ENCODE measurements around the gene ACTR10. TPM values are rescaled to one million over a fixed set of nuclear protein-coding genes. Genes with fewer than 3 reads are reported as not detected.

ACTR10 gene
- total and polyA plus RNA-seq, 8 donors: 68.3 to 109 (median 100.0) TPM

DNA sequence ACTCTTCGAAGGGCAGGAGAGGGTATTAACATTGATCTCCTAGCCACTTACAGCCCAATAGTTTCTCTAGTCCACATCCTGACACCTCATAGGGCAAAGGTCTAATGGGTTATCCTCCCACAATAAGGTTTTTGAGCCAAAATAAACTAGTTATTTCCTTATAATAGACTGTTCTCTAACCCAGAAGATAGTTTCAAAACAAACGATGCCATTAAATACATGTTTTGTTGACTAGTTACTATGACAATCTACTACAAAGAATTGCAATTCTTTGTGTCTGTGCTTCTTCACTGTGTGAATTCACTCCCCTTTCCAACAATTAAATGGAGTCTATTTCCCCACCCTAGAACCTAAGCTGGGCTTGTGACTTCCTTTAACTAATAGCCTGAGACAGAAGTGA lies 6.4 kb upstream of the ACTR10 start:
- Histone ChIP-seq H3K9me3 (no peaks in the 10 kb centered on the region), H3K4me3 (no peak overlapping the region), H3K36me3 (no peaks in the 10 kb centered on the region), H3K27ac (no peak overlapping the region), H3K27me3 (no peaks in the 10 kb centered on the region), H3K4me1 (no peaks in the 10 kb centered on the region)
- ATAC-seq (no peak), DNase-seq (no peak)
- TF ChIP-seq, protein P1, sequence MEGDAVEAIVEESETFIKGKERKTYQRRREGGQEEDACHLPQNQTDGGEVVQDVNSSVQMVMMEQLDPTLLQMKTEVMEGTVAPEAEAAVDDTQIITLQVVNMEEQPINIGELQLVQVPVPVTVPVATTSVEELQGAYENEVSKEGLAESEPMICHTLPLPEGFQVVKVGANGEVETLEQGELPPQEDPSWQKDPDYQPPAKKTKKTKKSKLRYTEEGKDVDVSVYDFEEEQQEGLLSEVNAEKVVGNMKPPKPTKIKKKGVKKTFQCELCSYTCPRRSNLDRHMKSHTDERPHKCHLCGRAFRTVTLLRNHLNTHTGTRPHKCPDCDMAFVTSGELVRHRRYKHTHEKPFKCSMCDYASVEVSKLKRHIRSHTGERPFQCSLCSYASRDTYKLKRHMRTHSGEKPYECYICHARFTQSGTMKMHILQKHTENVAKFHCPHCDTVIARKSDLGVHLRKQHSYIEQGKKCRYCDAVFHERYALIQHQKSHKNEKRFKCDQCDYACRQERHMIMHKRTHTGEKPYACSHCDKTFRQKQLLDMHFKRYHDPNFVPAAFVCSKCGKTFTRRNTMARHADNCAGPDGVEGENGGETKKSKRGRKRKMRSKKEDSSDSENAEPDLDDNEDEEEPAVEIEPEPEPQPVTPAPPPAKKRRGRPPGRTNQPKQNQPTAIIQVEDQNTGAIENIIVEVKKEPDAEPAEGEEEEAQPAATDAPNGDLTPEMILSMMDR (IDR thresholded peaks at IDR 0.05): no peak
- intact Hi-C loops (cut with DNase I): no loop called here

DNA sequence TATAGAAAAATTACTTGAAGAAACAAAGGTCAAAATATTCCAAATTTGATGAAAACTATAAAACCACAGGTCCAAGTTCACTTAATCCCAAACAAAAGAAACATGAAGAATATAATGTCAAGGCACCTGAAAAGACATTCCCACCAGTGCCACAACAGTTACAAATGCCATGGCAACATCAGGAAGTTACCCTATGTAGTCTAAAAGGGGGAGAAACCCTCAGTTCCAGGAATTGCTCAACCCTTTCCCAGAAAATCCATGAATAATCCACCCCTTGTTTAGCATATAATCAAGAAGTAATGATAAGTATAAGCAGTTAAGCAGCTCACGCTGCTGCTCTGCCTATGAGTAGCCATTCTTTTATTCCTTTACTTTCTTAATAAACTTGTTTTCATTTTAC lies 3.8 kb upstream of the ACTR10 start:
- Histone ChIP-seq H3K4me3 (no peak overlapping the region), H3K4me1 (peaks cover 3 to 8% of the 10 kb centered on the region in 2 donors), H3K9me3 (no peaks in the 10 kb centered on the region), H3K36me3 (no peaks in the 10 kb centered on the region), H3K27me3 (no peaks in the 10 kb centered on the region), H3K27ac (no peak overlapping the region)
- intact Hi-C loops (cut with DNase I): no loop called here
- no peak for ATAC-seq
- TF ChIP-seq, protein P1 (IDR thresholded peaks at IDR 0.05): no peak
- no peak for DNase-seq

DNA sequence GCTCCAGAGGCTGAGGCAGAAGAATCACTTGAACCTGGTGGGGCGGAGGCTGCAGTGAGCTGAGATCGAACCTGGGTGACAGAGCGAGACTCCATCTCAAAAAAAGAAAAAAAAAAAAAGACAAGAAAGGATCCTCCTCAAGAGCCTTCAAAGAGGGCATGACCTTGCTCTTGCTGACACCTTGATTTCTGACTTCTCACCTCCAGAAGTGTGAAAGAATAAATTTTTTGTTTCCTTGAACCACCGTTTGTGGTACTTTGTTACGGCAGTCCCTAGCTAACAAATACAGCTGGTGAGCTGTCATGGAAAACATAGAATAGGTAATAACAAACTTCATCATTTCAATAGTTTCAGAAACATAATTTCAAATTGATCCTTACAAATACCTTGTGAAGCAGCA lies 1.9 kb upstream of the ACTR10 start:
- Histone ChIP-seq H3K36me3 (peaks cover 0 to 3% of the 10 kb centered on the region in 2 donors), H3K27me3 (no peaks in the 10 kb centered on the region), H3K4me1 (peaks cover 9 to 18% of the 10 kb centered on the region in 2 donors), H3K27ac (no peak overlapping the region), H3K9me3 (no peaks in the 10 kb centered on the region), H3K4me3 (no peak overlapping the region)
- ATAC-seq (no peak), DNase-seq (no peak)
- intact Hi-C loops (cut with DNase I): no loop called here
- TF ChIP-seq, protein P1 (IDR thresholded peaks at IDR 0.05): no peak

DNA sequence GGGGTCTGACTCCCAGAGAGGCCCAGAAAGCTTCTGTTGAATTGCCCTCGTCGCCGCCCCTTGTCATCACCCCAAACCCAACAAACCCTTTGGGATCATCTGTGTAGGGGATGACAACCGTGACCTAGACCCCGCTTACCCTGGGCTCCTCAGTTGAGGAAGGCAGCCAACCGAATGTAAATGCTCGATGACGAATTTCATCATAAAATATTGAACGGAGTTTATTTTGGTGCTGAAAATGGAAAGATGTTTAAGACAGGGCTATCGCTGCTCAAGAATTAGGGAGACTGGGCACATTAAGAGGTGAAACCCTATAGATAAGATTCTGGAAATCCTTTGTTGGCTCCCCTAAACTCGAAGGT lies 512 bp downstream of the ACTR10 start:
- DNase-seq: peak in 1 of 4 donors; percentile 11
- TF ChIP-seq, protein P1 (IDR thresholded peaks at IDR 0.05): no peak
- intact Hi-C loops (cut with DNase I): no loop called here

DNA sequence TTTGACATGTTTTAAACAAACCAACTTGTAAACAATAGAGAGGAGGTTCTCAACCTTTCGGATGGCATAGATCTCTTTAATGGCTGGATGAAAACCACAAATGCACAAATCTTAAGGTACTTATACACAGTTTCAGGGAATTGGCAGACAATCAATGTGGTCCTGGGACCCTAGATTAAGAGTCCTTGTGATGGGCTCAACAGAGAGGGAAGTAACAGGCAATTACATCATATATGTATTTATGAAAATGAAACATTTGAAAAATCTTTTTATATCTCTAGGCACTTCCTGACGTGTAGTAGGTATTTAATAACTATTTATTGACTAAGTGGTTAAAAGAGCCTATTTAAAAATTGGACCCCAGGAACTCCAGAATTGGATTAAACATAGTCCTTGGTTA lies 897 bp downstream of the ACTR10 start:
- no peaks in the 10 kb centered on the region for H3K9me3 ChIP-seq
- H3K4me1 ChIP-seq: peaks cover 9 to 18% of the 10 kb centered on the region in 2 donors
- H3K27ac ChIP-seq: peak overlapping the region; percentile 92 to 94
- ATAC-seq: no peak
- H3K4me3 ChIP-seq: peak overlapping the region; percentile 66 to 88
- TF ChIP-seq, protein P1 (IDR thresholded peaks at IDR 0.05): no peak
- DNase-seq: peak in 1 of 4 donors; percentile 19
- intact Hi-C loops (cut with DNase I): no loop called here
- H3K36me3 ChIP-seq: peaks cover 0 to 31% of the 10 kb centered on the region in 2 donors
- no peaks in the 10 kb centered on the region for H3K27me3 ChIP-seq

More for the DNA sequence above, 512 bp downstream of the ACTR10 start:
- Histone ChIP-seq H3K27me3 (no peaks in the 10 kb centered on the region), H3K27ac (peak overlapping the region; percentile 92 to 94), H3K4me1 (peaks cover 9 to 18% of the 10 kb centered on the region in 2 donors), H3K9me3 (no peaks in the 10 kb centered on the region), H3K36me3 (peaks cover 0 to 27% of the 10 kb centered on the region in 2 donors), H3K4me3 (peak overlapping the region; percentile 66 to 88)
- peak; percentile 5 for ATAC-seq
